ENCODE results near the gene TMEM256. TPM values are rescaled to one million over a fixed set of nuclear protein-coding genes. Genes with fewer than 3 reads are reported as not detected.

Gene TMEM256
- total RNA-seq, 1 experiment from 2014 or later = 151 TPM

- TF ChIP-seq, protein P1, sequence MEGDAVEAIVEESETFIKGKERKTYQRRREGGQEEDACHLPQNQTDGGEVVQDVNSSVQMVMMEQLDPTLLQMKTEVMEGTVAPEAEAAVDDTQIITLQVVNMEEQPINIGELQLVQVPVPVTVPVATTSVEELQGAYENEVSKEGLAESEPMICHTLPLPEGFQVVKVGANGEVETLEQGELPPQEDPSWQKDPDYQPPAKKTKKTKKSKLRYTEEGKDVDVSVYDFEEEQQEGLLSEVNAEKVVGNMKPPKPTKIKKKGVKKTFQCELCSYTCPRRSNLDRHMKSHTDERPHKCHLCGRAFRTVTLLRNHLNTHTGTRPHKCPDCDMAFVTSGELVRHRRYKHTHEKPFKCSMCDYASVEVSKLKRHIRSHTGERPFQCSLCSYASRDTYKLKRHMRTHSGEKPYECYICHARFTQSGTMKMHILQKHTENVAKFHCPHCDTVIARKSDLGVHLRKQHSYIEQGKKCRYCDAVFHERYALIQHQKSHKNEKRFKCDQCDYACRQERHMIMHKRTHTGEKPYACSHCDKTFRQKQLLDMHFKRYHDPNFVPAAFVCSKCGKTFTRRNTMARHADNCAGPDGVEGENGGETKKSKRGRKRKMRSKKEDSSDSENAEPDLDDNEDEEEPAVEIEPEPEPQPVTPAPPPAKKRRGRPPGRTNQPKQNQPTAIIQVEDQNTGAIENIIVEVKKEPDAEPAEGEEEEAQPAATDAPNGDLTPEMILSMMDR (conservative IDR thresholded peaks at IDR 0.05) = no peak
Observed at GRCh38 chr17:7380855-7381683, 22.8 kb downstream of the TMEM256 start, which contains the start of gene TNK1. Gene TNK1 (plus strand): TSS chr17:7381089. CDS start chr17:7382927, 1,838 bp downstream.

More at GRCh38 chr17:7380855-7381683, 22.8 kb downstream of the TMEM256 start, which contains the start of gene TNK1:
- H2AK5ac ChIP-seq (ENCODE audit: insufficient read length, low read length) = no peak within 1 kb of the TSS
- no peak within 1 kb of the TSS for H2BK5ac ChIP-seq (ENCODE audit: insufficient read length, low read length)
- H4K20me1 ChIP-seq (ENCODE audit: control insufficient read depth, insufficient read depth, insufficient read length) = no peaks in the 10 kb centered on the region
- H2BK120ac ChIP-seq (ENCODE audit: low read depth, low read length, poor library complexity, severe bottlenecking) = no peak within 1 kb of the TSS
- H3K9me3 ChIP-seq (ENCODE audit: control insufficient read depth, low read depth, low read length) = no peaks in the 10 kb centered on the region
- H4K91ac ChIP-seq (ENCODE audit: insufficient read length, low read depth, low read length) = no peak within 1 kb of the TSS
- Mint-ChIP-seq H3K27ac (peak within 1 kb of the TSS in 1 of 3 experiments; percentile 8; a peak in 1 of 7 replicates), H3K4me1 (peaks cover 21 to 25% of the 10 kb centered on the region in 2 experiments), H3K36me3 (ENCODE audit: insufficient read depth in 1 of 3, low read depth in 3 of 3) (peaks cover 5 to 15% (median 12%) of the 10 kb centered on the region in 3 experiments; a peak in 5 of 7 replicates), H3K27me3 (ENCODE audit: low read depth) (peaks cover 52% of the 10 kb centered on the region), H3K9me3 (peaks cover 7% of the 10 kb centered on the region in 2 experiments), H3K4me3 (peak within 1 kb of the TSS; percentile 76 to 82)
- no peaks in the 10 kb centered on the region for H3K4me1 ChIP-seq (ENCODE audit: insufficient read depth, low read length)
- H3K4ac ChIP-seq (ENCODE audit: low read depth, low read length) = no peak within 1 kb of the TSS
- H3T11ph ChIP-seq (ENCODE audit: low read length) = no peak within 1 kb of the TSS
- H3K23me2 ChIP-seq (ENCODE audit: insufficient read length, low read depth, low read length, poor library complexity, severe bottlenecking) = peaks cover 17% of the 10 kb centered on the region
- no peak within 1 kb of the TSS for H2BK12ac ChIP-seq (ENCODE audit: insufficient read length, low read depth, low read length)
- peak within 1 kb of the TSS; percentile 42 for H3K14ac ChIP-seq (ENCODE audit: insufficient read depth, low read length)
- H2BK15ac ChIP-seq (ENCODE audit: low read depth, low read length) = no peak within 1 kb of the TSS; the same call in 1 of the 2 replicates
- no peaks in the 10 kb centered on the region for H3K79me1 ChIP-seq (ENCODE audit: insufficient read depth, low read depth, low read length, poor library complexity, severe bottlenecking)
- H3K79me2 ChIP-seq (ENCODE audit: insufficient read depth, low read length) = no peaks in the 10 kb centered on the region
- peak within 1 kb of the TSS; percentile 53 for H2AFZ ChIP-seq (ENCODE audit: low read length)
- peak within 1 kb of the TSS; percentile 46 for H3K18ac ChIP-seq (ENCODE audit: insufficient read length, low read depth, low read length)
- no peak within 1 kb of the TSS for H4K5ac ChIP-seq (ENCODE audit: insufficient read length, low read depth, low read length)
- no CpG with 5 or more reads among the region's 52 CpGs for WGBS (ENCODE audit: extremely low coverage, insufficient read length, low lambda C conversion rate)
- H3K56ac ChIP-seq (ENCODE audit: insufficient read length, low read depth, low read length) = no peak within 1 kb of the TSS
- peaks cover 11% of the 10 kb centered on the region; the same call in 1 of the 2 replicates for H3K27me3 ChIP-seq (ENCODE audit: insufficient read depth, low read length)
- H3K23ac ChIP-seq (ENCODE audit: insufficient read length, low read depth, low read length) = no peak within 1 kb of the TSS
- DNase-seq = peak; percentile 74
- no peak within 1 kb of the TSS for H2BK20ac ChIP-seq (ENCODE audit: low read depth, low read length, poor library complexity, severe bottlenecking)
- H3K4me2 ChIP-seq (ENCODE audit: insufficient read depth, insufficient read length, low read length) = peak within 1 kb of the TSS; percentile 75
- H3K9ac ChIP-seq (ENCODE audit: extremely low read depth, insufficient read length, low read length) = peak within 1 kb of the TSS; percentile 62
- H3K27ac ChIP-seq (ENCODE audit: insufficient read length, low read depth, low read length) = no peak within 1 kb of the TSS
- H4K8ac ChIP-seq (replicated peaks; ENCODE audit: insufficient read length, low read depth, low read length) = no peak within 1 kb of the TSS

Measured in H9 (cell line).